A549 treated with CORT108297 at 1 μM for 4 hours (cell line): ENCODE data around the gene IGSF9B. TPM values are rescaled to one million over a fixed set of nuclear protein-coding genes. Genes with fewer than 3 reads are reported as not detected.

Experiments
- total RNA-seq: library from RNA; stranded (reverse); fragments of 200-300 nt; extraction: Qiagen RNA extraction; gene quantifications from 5 replicates; pipeline ENCODE4 v1.2.3, GENCODE V29; 2022

Gene IGSF9B, protein sequence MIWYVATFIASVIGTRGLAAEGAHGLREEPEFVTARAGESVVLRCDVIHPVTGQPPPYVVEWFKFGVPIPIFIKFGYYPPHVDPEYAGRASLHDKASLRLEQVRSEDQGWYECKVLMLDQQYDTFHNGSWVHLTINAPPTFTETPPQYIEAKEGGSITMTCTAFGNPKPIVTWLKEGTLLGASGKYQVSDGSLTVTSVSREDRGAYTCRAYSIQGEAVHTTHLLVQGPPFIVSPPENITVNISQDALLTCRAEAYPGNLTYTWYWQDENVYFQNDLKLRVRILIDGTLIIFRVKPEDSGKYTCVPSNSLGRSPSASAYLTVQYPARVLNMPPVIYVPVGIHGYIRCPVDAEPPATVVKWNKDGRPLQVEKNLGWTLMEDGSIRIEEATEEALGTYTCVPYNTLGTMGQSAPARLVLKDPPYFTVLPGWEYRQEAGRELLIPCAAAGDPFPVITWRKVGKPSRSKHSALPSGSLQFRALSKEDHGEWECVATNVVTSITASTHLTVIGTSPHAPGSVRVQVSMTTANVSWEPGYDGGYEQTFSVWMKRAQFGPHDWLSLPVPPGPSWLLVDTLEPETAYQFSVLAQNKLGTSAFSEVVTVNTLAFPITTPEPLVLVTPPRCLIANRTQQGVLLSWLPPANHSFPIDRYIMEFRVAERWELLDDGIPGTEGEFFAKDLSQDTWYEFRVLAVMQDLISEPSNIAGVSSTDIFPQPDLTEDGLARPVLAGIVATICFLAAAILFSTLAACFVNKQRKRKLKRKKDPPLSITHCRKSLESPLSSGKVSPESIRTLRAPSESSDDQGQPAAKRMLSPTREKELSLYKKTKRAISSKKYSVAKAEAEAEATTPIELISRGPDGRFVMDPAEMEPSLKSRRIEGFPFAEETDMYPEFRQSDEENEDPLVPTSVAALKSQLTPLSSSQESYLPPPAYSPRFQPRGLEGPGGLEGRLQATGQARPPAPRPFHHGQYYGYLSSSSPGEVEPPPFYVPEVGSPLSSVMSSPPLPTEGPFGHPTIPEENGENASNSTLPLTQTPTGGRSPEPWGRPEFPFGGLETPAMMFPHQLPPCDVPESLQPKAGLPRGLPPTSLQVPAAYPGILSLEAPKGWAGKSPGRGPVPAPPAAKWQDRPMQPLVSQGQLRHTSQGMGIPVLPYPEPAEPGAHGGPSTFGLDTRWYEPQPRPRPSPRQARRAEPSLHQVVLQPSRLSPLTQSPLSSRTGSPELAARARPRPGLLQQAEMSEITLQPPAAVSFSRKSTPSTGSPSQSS (N-terminal part only)
- 0.54 to 1.7 TPM (median 1.1 TPM) in 5 replicates for total RNA-seq

DNA sequence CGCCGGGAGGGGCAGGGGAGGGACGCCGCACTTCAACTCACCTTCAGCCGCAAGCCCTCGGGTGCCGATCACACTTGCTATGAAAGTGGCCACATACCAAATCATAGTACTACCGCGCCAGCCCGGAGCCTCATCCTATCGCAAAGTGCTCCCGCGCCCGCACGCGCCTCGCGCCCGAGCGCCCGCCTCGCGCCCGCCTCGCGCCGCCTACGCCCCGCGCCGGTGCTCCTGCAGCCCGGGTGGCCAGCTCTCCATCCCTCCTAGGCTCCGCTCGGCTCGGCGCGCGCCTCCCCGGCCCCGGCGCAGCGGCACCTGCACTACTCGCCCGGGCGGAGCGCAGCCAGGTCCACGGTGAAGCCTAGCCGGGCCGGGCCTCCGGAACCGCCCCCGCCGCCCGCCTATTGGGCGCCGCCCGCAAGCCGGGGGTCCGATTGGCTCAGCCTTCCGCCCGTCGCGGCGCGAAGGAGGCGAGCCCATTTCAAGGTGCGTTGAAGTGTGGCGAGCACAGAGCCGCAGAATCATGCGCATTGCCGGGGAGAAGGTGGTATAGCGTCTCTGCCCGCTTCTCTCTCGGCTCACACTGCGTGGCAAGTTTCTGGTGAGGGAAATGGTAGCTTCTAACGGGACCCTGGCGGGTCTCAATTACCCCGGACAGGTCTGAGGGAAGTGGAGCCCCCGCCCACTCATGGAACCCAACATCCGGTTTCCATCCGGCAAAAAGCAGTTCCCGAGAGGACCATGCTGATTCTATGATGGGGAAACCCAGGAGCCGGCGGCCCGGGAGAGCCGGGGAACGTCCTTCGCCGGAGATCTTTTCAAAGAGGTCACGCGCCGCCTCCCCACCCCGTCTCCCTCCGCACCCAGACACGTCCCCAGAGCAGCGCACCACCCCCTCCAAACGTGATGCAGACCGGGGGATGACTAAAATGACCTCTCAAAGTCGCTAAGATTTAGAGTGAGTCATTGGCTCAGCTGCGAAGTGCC is at the start of gene IGSF9B:
IGSF9B (minus strand) TSS at position 319 of the 984 bp plus-strand sequence; CDS start at position 105, 214 bp downstream.

Other genes starting within 250 kb of the IGSF9B start
- not detected in 5 replicates for gene SPATA19, start 111.5 kb downstream of the IGSF9B start, total RNA-seq
- gene JAM3, start 112.1 kb upstream of the IGSF9B start, total RNA-seq = 3.8 to 4.5 TPM (median 4.4 TPM) in 5 replicates